Stimulated activated CD8-positive, alpha-beta memory T cell treated with anti-CD3 and anti-CD28 coated beads, Interleukin-12 subunit alpha, Interleukin-12 subunit beta, amount 100 ng/mL, for 4 hours (primary cell): ENCODE data around the gene GDF2.
A peak's percentile ranks its signal among the peaks of the same experiment; 100 is the strongest.

ENCODE experiments used
- DNase-seq: peaks from one replicate; pipeline ENCODE4 v3.0.0-alpha.2; 2020; ENCODE audit warnings: low read depth

GDF2 gene

DNA sequence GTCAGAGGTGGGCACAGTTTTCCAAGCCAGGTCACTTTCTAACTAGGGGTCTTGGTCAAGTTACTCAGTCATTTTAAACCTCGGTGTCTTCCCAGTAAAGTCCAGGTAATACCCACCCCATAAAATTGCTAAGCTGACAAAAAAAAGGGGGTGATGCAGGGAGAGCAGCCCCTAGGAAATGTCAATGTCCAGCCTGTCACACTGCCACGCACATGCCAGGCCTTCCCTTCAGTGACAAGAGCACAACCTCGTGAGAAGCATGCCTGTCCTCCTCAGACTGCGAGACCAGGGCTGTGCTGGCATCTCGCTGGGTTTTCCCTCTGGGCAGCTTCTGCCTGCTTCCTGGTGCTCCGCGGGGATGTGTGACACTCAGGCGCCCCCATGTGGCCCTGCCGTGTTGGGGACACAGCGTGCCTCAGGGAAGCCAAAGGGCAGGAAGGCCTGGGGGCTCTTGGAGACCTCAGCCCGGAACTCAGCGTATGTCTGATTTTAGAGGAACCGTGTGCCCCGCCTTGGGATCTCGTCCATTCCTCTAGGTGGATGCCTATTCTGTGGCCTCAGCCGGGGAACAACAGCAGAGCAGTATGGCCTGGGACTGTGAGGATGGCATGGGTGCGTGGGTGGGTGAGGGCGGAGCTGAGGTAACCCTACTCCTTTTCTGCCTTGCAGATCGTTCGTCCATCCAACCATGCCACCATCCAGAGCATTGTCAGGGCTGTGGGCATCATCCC is 10.2 kb upstream of the GDF2 start:
- DNase-seq, result peak; percentile 66

DNA sequence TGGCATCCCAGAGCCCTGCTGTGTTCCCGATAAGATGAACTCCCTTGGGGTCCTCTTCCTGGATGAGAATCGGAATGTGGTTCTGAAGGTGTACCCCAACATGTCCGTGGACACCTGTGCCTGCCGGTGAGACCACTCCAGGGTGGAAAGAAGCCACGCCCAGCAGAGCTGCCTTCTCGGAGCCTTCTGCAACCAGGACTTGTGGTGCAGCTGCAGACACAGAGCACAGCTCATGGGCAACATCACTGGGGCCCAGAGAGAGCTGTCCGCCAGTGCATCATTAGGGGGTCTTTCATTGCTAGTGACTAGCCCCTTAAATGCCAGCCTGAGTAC is 9.6 kb upstream of the GDF2 start:
- no peak for DNase-seq

DNA sequence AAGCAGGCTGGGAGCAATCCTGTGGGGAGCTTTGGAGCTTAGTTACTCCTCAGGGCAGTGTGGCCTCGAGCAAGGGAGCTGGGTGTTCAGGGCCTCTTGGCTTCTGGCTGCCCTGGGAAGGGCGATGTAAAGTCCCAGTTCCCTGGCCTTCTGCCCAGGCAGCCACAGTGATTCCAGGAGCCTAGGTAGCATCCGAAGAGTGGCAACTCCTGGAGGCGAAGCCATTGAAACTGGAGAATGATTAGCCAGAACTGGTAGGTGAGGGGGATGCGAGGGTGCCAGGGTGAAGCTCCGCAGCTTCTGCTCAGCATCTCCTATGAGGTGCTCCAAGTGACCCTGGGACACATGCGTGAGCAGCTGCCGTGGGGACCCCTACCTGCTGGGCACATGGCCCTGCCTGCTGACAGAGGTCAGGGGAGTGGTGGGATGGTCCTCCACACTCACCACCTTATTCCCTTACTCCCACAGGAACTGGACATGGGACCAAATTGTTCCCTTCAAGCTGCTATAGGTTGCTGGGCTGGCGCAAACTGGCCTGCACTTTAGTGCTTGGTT is 7.8 kb upstream of the GDF2 start:
- no peak for DNase-seq

DNA sequence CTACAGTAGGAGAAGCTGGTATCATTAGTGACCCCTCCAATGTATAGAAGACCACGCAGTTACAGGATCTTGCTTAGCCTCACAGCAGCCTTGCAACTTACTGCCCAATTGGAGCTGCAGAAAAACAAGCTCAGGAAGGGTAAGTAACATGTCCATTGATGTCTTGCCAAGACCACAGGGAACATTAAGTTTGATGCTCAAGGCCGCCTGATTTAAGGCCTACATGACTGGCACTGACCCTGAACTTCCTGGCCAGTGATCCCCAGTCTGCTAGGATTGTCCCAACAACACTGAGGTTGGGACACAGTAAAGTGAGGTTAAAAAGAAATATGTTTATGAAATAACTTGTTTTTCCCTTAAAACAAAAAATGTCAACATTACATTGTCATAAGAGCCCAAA is 6.8 kb upstream of the GDF2 start:
- no peak for DNase-seq

DNA sequence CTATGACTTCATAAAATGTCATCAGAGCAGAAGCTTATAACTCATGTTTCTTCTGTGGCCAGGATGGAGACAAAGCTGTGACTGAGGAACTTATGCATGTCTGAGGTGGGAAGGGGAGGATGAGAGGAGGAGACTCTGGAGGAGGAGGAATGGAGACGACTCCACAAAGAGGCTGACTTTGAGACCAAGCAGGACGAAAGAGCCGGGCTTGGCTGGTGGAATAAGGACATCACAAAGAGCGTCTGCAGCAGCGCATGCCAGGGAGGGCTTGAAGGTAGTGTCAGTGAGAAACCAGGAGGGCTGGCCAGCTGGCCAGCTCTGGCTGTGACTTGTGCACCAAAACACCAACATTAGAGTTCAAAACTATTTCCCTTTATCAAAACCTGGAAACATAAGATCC is 6.1 kb upstream of the GDF2 start:
- no peak for DNase-seq

DNA sequence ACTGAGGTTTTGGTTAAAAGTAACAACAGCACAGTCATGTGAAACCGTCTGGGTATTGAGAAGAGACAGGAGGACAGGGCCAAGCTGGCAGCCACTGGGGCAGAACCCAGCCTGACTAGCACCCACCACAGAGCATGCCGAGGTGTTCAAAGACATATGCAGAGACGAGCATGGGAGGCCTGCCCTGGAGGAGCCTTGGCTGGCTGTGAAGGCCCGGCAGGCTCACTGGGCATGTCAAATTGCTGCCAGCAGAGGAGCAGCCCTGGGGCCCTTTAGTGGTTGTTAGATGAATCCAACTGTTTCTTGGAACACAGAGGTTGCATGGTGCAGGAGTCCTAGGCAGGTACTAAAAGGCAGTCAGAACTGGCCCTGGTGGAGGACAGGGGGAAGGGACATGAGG is 5.0 kb upstream of the GDF2 start:
- DNase-seq, result no peak

DNA sequence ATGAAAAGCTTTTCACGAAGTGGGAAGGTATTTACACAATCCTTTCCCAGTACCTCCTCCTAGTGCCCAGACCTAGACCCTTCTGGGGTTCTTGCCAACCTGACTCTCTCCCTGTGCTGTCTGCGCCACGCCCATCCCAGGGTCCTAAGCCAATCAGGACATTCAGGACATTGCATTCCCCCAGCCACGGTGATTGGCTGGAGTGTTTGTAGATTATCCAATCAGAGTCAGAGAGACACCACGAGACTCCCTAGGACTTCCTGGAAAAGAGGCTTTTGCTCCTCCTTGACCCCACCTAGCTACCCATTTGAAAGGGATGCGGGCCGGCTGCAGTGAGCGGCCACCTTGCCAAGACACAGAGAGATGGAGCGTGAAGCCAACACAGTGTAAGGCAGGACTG is 3.5 kb upstream of the GDF2 start:
- no peak for DNase-seq

DNA sequence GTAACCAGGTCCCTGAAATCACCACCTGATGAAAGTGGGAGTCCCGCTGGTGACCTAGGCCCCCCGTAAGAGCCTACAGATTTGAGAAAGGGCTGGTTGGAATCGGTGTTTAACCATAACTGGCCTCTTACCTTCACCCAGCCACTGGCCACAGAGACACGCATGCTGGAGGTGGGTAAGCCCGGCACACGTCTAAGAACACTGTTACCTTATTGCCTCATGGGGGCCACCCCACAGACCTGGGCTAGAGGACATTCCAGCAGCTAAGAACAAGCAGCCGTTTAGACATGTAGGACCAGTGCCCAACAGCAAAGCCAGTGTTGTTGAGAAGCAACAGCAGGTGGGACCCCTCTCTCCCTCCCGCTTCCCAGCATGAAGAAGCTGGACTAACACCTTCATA is 2.5 kb upstream of the GDF2 start:
- no peak for DNase-seq

DNA sequence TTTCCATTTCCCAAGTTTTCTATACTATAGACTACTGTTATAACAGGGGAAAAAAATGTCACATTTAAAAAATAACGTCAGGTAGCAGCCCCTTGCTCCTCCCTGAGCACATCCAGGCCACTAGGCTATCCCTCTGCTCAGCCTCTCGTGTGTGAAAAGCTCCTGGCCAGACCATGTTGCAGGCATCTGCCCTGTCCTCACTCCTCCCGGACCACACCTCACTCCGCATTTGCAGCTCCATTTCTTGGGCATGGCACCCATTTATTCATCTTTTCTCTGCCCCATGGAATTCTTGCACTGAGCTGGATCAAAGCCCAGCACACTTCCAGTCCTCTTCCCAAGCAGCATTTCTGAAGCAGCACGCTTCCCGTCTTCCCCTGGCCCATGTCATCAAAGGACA is 1.4 kb upstream of the GDF2 start:
- no peak for DNase-seq

DNA sequence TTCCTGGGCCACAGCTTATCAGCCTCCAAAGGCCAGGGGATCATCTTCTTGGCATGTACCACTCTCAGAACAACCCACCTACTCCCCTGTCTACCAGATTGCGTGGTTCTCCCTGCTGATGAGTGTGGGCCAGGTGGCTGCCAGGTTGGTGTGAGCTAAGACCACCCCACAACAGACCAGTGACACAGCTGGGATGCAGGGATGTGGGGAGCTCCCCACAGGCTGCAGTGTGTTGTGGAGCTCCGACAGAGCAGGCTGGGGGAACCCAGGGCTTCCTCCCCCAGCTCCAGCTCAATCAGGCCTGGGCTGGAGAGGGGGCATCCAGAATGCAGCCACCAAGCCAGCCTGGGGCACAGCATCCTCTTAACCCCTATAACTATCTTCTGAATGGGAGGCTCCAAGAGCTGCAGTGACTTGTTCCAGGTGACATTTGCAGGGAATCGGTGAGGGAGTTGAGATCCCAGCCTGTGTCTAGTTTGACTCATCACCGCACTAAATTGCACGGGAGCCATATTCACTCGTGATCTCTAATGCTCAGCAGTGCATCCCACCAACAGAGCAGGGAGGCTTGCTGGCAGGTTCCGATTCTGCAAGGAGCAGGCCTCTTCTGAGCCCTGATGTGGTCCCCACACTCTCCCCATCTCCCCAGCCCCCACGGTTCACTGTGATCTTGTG is 596 bp upstream of the GDF2 start:
- DNase-seq, result no peak

DNA sequence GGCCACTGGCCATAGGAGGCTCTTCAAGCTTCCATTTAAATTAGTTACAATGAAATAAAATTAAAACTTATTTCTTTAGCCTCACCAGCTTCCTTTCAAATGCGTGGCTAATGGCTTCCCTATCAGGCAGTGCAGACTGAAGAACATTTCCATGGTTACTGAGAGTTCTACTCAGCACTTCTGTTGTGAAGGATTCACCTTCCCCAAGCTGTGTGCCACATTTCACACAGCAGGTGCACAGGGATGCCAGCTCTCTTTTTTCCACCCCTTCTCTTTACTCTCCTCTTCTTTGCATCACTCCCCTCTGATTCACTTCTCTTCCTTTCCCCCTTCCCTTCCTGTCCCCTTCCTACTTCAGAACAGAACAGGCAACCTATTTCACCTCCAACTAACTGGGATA is 833 bp downstream of the GDF2 start:
- no peak for DNase-seq

DNA sequence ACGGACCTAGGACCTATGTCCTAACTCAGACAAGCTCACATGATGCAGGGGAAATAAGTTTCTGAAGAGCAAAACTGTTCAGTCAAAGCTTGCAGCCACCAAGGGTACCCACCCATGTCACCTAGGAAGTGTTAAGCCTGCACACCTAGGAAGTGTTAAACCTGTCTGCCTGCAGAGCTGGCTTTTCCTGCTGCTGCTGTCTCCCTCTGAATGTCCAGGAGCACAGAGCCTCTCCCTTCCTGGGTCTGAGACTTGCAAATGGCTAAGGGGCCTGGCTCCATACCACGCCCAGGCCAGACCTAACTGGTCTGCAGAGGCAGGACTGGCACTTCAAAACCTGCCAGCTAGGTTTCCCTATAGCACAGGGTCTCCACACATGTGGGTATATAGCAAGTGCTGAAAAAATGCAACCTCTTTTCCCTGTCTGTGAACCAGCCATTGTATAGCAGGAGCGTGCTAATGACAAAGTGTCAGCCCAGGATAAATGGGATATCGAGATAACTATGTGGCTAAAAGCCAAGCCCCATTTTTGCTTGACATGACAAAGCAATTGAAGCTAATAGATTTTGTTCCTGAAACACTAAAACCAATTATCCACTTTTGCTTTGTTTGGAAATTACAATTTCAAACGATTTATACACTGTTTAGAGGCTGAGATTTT is 1.5 kb downstream of the GDF2 start:
- DNase-seq, result no peak

DNA sequence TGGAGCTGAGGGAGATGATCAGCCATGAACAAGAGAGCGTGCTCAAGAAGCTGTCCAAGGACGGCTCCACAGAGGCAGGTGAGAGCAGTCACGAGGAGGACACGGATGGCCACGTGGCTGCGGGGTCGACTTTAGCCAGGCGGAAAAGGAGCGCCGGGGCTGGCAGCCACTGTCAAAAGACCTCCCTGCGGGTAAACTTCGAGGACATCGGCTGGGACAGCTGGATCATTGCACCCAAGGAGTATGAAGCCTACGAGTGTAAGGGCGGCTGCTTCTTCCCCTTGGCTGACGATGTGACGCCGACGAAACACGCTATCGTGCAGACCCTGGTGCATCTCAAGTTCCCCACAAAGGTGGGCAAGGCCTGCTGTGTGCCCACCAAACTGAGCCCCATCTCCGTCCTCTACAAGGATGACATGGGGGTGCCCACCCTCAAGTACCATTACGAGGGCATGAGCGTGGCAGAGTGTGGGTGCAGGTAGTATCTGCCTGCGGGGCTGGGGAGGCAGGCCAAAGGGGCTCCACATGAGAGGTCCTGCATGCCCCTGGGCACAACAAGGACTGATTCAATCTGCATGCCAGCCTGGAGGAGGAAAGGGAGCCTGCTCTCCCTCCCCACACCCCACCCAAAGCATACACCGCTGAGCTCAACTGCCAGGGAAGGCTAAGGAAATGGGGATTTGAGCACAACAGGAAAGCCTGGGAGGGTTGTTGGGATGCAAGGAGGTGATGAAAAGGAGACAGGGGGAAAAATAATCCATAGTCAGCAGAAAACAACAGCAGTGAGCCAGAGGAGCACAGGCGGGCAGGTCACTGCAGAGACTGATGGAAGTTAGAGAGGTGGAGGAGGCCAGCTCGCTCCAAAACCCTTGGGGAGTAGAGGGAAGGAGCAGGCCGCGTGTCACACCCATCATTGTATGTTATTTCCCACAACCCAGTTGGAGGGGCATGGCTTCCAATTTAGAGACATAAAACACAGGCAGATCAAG is 3.3 kb downstream of the GDF2 start:
- DNase-seq, result no peak

DNA sequence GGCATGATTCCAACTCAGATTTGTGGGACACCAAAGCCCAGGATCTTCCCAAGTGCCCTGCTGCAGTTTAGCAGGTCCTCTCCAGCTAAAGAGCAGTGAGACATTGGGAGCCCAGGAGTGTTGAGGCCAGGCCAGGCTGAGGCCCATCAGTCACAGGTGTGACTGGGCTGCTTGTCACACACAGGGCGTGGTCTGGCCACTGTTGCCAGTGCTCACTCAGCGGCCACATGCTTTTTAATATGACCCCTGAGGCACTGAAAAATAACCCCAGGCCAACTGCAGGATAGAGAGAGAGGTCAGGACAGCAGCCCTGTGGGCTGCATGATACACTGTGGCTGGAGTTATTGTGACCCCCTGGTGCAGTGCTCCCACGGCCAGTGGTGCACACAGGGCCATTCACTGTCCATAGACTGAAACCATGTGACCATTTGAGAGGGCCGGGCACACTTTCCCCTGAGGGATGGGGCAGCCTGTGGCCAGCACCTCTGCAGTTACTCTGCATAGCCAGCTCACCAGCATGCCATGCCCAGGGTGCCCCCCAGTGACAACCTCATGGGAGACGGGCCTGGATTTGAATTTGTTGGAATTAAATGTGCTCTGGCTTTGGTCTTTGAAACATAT is 4.2 kb downstream of the GDF2 start:
- DNase-seq, result no peak

DNA sequence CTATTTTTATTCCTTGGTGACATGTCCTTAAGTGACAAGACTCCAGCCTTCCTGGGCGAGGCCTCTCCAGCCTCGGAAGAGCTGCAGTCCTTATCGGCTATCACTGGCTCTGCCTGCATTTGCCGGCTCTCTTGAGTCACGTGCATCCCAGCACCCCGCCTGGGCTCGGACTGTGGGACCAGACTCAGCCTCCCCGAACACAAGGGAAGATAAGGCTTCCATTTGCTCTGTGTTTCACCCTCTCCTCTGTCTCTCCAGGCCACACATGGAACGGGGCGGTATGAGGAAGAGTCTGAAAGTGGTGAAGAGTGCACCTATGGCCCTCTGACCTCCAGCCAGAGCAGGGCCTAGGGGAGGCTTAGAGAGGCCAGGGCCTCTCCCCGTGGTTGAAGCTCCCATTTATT is 4.7 kb downstream of the GDF2 start:
- DNase-seq, result no peak

DNA sequence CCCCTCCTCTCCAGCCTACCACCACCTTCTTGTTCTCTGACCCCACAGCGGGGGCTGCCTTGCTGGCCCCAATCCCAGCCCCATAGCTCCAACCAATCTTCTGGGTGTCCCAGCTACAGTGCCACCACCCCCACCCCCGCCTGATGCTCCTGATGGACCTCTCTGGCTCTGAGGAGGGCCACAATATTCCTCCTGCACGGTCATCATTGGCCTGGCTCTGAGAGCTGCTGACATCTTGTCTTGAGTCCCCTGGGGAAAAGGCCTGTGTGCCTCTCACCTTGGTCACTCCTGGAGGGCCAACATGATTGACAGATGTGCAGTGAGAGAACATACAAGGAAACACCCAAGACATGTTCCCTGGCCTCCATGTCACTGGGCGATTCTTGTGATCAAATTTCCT is 7.6 kb downstream of the GDF2 start:
- no peak for DNase-seq

DNA sequence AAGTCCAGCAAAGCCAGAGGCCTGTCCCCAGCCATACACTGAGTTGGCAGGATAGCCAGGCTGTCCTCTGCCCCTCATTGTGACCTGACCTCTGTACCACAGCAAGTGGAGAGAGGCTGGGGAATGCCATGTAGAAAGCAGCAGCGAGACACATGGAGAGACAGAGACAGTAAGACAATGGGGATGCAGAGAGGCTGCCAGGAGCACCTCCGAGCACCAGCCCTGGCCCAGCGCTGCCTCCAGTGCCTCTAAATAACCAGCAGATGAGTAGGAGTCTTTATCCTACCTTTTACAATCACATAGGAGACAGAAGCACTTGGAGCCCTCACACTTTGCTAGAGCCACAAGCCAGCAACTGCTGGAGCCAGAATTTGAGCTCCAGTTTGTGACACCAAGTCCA is 8.1 kb downstream of the GDF2 start:
- DNase-seq, result no peak

DNA sequence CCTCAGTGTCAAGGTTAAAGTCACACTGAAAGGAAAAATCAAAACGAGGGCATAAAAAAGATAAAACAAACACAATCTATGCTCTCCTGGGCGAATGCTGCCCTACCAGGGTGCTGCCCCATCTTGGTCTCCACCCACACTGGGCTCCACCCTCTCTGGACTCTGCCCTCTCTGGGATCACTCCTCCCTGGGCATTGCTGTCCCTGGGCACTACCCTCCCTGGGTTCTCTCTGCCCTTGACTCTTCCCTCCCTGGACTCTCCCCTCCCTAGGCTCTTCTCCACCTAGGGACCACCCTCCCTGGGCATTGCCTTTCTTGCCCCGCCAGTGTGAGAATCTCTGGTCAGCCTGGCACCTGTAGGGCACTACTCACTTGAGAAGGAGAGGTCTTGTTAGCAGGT is 8.6 kb downstream of the GDF2 start:
- no peak for DNase-seq

DNA sequence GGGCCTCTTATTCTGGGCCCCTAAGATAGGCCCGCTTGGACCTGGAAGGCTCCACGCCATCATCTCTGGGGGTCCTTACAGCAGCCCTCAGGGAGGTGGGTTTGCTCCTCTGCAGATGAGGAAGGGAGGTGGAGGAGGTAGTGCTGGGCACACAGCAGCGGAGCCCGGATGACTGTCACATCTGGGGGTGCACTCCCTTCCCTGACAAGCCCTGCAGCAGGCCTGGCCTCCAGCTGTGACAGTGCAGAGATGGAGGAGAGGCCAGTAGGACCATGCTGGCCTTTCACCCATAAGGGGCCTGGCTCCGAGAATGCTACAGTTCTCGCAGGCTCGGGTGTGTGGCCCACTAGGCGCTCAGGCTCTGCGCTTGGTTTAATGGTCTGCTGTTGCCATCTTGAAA is 9.2 kb downstream of the GDF2 start:
- no peak for DNase-seq

DNA sequence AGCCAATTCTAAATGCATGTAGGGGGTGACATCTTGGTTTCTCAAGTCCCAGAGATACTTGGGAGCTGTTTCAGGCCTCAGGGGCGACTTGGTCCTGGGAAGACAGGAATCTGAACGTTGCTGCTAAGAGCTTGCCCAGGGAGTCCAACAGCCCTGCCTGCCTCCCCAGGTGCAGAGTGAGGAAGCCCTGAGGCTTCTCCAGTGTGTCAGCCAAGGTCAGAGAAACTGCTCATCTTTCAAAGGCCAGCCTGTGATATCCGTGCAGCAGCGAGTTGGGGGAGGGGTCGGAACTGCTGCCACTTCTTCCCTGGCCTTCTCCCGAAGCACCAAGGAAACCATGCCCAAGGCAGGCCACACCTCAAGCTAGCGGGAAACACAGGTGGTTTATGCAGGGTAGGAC is 9.7 kb downstream of the GDF2 start:
- DNase-seq, result no peak

DNA sequence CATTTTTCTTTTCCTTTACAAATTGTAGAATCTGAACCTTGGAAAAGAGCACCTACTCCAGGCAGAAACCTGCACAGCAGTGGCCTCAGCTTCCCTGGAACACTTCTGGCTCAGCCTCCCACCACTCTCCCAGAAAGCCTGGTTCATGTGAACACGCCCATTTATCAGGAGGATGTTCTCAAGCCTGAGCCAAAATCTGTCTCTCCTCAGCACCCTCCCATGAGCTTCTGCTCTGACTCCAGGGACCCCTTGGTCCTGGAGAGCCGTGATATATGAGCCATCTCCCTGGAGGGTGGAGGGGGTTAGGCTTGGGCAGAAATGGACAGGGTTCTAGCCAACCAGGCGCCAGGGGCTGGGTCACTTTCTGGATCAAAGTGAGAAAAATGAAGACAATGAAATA is 10.1 kb downstream of the GDF2 start:
- no peak for DNase-seq

DNA sequence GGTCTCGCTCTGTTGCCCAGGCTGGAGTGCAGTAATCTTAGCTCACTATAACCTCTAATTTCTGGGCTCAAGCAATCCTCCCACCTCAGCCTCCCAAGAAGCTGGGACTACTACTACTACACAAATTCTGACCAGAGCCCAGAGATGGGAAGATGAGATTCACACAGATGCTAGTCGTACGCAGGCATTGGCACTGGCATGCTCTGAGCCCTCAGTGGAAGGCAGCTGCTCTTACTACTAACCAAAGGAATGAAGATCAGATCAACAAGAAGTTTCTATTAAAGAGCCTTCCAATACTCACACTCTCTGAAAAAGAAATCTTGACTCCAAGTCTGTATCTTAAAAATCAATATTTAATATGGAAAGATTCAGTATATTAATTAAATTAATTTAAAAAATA is 10.7 kb downstream of the GDF2 start:
- DNase-seq, result no peak
